Measurements from ENCODE around the gene AHI1.

AHI1 gene

GRCh38 chr6:135328136-135328535 is 169.4 kb downstream of the AHI1 start:
- DNase-seq (ENCODE audit: low read depth in 2 of 2), result no peak

GRCh38 chr6:135325624-135326424 is 171.7 kb downstream of the AHI1 start:
- no peak for DNase-seq (ENCODE audit: low read depth in 2 of 2)

GRCh38 chr6:135324531-135324930 is 173.0 kb downstream of the AHI1 start:
- no peak for DNase-seq (ENCODE audit: low read depth in 2 of 2)

- DNase-seq (ENCODE audit: low read depth in 2 of 2), result no peak
These were observed 173.6 kb downstream of the AHI1 start for GRCh38 chr6:135323979-135324378.

GRCh38 chr6:135323202-135323668 is 174.3 kb downstream of the AHI1 start:
- DNase-seq (ENCODE audit: low read depth in 2 of 2), result no peak

GRCh38 chr6:135322427-135323201 is 174.9 kb downstream of the AHI1 start:
- no peak for DNase-seq (ENCODE audit: low read depth in 2 of 2)

- no peak for DNase-seq (ENCODE audit: low read depth in 2 of 2)
These were observed 176.6 kb downstream of the AHI1 start for GRCh38 chr6:135320721-135321621.

- no peak for DNase-seq (ENCODE audit: low read depth in 2 of 2)
These were observed 177.7 kb downstream of the AHI1 start for GRCh38 chr6:135319819-135320218.

- no peak for DNase-seq (ENCODE audit: low read depth in 2 of 2)
These were observed 178.6 kb downstream of the AHI1 start for GRCh38 chr6:135318738-135319469.

GRCh38 chr6:135314543-135314942 is 183.0 kb downstream of the AHI1 start:
- no peak for DNase-seq (ENCODE audit: low read depth in 2 of 2)

- no peak for DNase-seq (ENCODE audit: low read depth in 2 of 2)
These were observed 185.9 kb downstream of the AHI1 start for GRCh38 chr6:135311446-135312200.

GRCh38 chr6:135310291-135310690 is 187.2 kb downstream of the AHI1 start:
- no peak for DNase-seq (ENCODE audit: low read depth in 2 of 2)

GRCh38 chr6:135306740-135307420 is 190.7 kb downstream of the AHI1 start:
- no peak for DNase-seq (ENCODE audit: low read depth in 2 of 2)

GRCh38 chr6:135306166-135306565 is 191.4 kb downstream of the AHI1 start:
- DNase-seq (ENCODE audit: low read depth in 2 of 2), result no peak

GRCh38 chr6:135305684-135306083 is 191.9 kb downstream of the AHI1 start:
- DNase-seq (ENCODE audit: low read depth in 2 of 2), result no peak

GRCh38 chr6:135304883-135305282 is 192.7 kb downstream of the AHI1 start:
- no peak for DNase-seq (ENCODE audit: low read depth in 2 of 2)

- no peak for DNase-seq (ENCODE audit: low read depth in 2 of 2)
These were observed 196.2 kb downstream of the AHI1 start for GRCh38 chr6:135301304-135301703.

GRCh38 chr6:135300576-135300975 is 197.0 kb downstream of the AHI1 start:
- no peak for DNase-seq (ENCODE audit: low read depth in 2 of 2)

GRCh38 chr6:135299256-135299655 is 198.3 kb downstream of the AHI1 start:
- no peak for DNase-seq (ENCODE audit: low read depth in 2 of 2)

- DNase-seq (ENCODE audit: low read depth in 2 of 2), result no peak
These were observed 199.1 kb downstream of the AHI1 start for GRCh38 chr6:135298455-135298854.
